Measurements from ENCODE around the gene SLC25A24.
A peak's percentile ranks its signal among the peaks of the same experiment; 100 is the strongest.
"Not testable (repeated sequence)": the region's sequence is repeated elsewhere in the genome, so short reads cannot be mapped to it uniquely, and the experiment has no call there.

SLC25A24 gene
- 29.1 reads per million, percentile 55 among the genes with 10 or more reads in this experiment for total RNA-seq

- DNase-seq = peak; percentile 59
Measured at GRCh38 chr1:108199781-108200686, at the start of gene SLC25A24. Gene SLC25A24, minus strand, starts transcription at chr1:108200343. Its CDS starts 205 bp downstream, at chr1:108200138.

DNA sequence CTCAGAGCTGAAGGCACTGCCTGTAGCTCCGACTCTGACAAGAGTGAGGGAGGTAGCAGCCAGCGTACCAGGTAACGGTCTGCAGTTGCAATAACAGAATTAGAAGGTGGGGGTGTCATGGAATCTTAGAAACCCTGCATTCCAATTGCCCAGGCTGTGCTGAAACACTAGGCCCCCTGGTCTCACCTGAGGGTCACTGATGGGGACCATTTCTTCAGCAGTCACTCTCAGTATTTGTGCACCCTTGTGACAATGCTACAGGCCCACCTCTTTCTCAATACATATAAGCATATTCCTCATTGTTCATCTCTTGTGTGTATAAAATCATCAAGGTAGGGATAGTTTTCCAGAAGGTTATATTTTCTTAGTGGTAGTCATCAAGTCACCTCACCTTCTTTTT is 43.8 kb upstream of the SLC25A24 start, which contains the start of gene NBPF4:
TSS of gene NBPF4 (minus strand) at position 101 of the 400 bp plus-strand sequence. CDS start 315 bp downstream, outside the sequence.
- DNase-seq = not testable (repeated sequence)

- not testable (repeated sequence) for DNase-seq
Measured at GRCh38 chr1:108239426-108239825, 39.3 kb upstream of the SLC25A24 start.

GRCh38 chr1:108235308-108235707 is 35.2 kb upstream of the SLC25A24 start:
- DNase-seq = not testable (repeated sequence)

- DNase-seq = not testable (repeated sequence)
Measured at GRCh38 chr1:108232183-108232582, 32.0 kb upstream of the SLC25A24 start.

- not testable (repeated sequence) for DNase-seq
Measured at GRCh38 chr1:108229976-108230375, 29.8 kb upstream of the SLC25A24 start.

- DNase-seq = not testable (repeated sequence)
Measured at GRCh38 chr1:108227772-108228171, 27.6 kb upstream of the SLC25A24 start.

- not testable (repeated sequence) for DNase-seq
Measured at GRCh38 chr1:108226855-108227254, 26.7 kb upstream of the SLC25A24 start.

- DNase-seq = not testable (repeated sequence)
Measured at GRCh38 chr1:108223226-108223625, 23.1 kb upstream of the SLC25A24 start.

GRCh38 chr1:108217515-108218174 is 17.5 kb upstream of the SLC25A24 start:
- not testable (repeated sequence) for DNase-seq

- DNase-seq = not testable (repeated sequence)
Measured at GRCh38 chr1:108217007-108217406, 16.9 kb upstream of the SLC25A24 start.

GRCh38 chr1:108216028-108216890 is 16.1 kb upstream of the SLC25A24 start:
- not testable (repeated sequence) for DNase-seq

- DNase-seq = not testable (repeated sequence)
Measured at GRCh38 chr1:108214641-108215465, 14.7 kb upstream of the SLC25A24 start.

DNA sequence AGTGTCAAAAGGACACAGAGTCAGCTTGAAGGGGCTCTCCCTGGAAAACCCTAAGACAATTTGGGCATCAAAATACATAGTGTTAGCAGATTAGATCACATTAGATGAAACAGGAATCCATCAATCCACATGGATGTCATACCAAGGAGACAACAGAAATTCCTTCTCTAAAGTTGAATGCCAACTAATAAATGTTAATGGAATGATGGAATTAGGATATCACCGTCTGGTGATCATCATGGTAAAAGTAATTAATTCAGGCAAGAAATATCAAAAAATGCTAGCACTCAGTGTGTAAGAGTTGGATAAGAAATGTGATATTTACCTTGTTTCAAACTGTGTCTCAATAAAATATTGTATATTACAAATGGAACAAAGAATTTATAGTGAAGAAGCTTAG is 10.9 kb upstream of the SLC25A24 start:
- DNase-seq = no peak

DNA sequence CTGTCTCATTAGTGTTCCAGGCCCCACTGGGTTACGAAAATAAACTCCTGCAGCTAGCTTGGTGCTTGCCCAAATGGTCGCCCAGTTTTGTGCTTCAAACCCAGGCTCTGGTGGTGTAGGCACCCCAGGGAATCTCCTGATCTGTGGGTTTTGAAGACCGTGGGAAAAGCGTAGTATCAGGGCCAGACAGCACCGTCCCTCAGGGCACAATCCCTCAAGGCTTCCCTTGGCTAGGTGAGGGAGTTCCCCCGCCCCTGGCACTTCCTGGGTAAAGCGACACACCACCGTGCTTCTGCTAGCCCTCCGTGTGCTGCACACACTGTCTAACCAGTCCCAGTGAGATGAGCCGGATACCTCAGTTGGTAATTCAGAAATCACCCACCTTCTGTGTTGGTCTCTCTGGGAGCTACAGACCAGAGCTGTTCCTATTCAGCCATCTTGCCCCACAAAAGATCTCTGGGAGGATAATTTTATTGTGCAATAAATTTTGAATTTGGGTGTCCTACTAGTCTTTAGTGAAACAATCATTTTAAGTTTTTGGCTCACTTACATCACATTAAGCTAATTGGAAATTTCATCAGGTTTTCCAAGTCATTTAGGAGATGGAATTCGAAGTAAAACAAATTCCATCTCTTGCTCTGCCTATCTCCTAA is 9.4 kb upstream of the SLC25A24 start:
- DNase-seq = no peak

DNA sequence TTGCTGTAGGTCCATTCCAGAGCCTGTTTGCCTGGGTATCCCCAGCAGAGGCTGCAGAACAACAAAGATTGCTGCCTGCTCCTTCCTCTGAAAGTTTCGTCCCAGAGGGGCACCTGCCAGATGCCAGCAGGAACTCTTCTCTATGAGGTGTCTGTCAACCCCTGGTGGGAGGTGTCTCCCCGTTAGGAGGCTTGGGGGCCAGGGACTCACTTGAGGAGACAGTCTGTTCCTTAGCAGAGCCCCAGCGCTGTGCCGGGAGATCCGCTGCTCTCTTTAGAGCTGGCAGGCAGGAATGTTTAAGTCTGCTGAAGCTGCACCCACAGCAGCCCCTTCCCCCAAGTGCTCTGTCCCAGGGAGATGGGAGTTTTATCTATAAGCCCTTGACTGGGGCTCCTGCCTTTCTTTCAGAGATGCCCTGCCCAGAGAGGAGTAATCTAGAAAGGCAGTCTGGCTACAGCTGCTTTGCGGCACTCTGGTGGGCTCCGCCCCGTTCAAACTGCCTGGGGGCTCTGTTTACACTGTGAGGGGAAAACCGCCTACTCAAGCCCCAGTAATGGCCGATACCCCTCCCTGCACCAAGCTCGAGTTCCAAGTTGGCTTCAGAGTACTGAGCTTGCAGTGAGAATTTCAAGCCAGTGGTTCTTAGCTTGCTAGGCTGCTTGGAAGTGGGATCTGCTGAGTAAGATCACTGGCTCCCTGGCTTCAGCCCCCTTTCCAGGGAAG is 8.7 kb upstream of the SLC25A24 start:
- no peak for DNase-seq

DNA sequence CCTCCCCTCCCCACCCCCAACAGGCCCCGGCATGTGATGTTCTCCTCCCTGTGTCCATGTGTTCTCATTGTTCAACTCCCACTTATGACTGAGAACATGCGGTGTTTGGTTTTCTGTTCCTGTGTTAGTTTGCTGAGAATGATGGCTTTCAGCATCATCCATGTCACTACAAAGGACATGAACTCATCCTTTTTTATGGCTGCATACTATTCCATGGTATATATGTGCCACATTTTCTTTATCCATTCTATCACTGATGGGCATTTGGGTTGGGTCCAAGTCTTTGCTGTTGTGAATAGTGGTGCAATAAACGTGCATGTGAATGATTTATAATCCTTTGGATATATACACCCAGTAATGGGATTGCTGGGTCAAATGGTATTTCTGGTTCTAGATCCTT is 3.4 kb upstream of the SLC25A24 start:
- DNase-seq = not testable (repeated sequence)

DNA sequence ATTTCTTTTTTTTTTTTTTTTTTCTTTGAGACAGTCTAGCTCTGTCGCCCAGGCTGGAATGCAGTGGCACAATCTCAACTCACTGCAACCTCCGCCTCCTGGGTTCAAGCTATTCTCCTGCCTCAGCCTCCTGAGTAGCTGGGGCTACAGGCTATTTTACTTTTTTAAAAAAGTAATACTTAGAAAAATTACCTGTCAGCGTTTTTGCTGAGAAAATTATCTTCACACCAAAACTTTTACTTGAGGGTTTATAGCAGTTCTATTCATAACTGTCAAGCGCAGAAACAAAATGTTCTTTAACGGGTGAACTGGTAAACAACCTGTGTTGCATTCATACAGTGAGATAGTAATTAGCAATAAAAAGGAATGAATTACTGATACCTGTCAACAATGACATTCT is 1.5 kb upstream of the SLC25A24 start:
- DNase-seq = no peak

DNA sequence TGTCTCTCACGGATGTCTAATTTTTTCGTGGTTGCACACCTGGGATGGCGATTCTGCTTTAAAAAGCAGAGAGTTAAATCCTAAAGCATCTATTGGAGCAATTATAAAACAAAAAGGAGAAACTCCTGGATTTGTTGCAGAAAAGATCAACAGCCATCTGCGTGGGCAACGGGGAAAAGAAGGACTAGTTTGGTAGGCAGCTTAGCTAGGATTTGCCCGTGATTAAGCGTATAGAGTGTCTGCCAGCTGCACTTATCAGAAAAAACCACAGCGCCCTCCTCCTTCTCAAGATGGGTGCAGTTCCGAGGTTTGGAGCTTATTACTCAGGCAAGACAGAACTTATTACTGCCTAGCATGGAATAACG is 526 bp upstream of the SLC25A24 start:
- DNase-seq = peak; percentile 27

- no peak for DNase-seq
Measured at GRCh38 chr1:108199201-108199691, 897 bp downstream of the SLC25A24 start.
